Measurements from ENCODE around the gene MYL3. TPM values are rescaled to one million over a fixed set of nuclear protein-coding genes. Genes with fewer than 3 reads are reported as not detected.
"Not testable (repeated sequence)": the region's sequence is repeated elsewhere in the genome, so short reads cannot be mapped to it uniquely, and the experiment has no call there.

The MYL3 gene
- total RNA-seq = 1 to 10 TPM in 1 of 2 donors, not detected in 1; 1.9 TPM

DNA sequence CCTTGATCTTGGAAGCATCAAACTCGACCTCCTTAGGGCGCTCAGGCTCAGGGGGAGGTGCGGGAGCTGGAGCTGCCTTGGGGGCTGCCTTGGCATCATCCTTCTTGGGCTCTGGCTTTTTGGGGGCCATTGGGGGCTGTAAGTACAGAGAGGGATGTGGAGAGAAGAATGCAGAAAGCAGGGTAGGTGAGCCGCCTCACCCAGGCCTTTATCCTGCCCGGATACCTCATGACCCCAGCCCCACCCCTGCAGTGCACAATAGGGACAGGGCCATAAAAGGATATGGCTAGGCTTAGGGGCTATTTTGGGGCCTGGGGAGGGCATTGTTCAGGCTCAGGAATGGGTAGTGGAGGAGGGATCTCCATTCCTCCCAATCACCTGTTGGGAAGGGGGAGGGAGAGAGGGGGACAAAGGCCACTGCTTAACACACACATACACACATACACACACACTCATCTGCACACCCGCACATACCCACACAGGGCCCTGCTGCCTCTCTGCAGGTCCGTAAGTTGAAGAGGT, at the start of gene MYL3:
TSS of gene MYL3 (minus strand) at position 184 of the 522 bp plus-strand sequence. CDS start at position 130, 54 bp downstream.
- H3K4me3 ChIP-seq = no peak within 1 kb of the TSS
- DNase-seq (ENCODE audit: low spot score) = no peak
- intact Hi-C loops (cut with DNase I) = loop anchor here (10.0 kb wide), 1 partner anchor 159 kb away; the partner anchor contains the start of gene TMIE
- H3K4me1 ChIP-seq (replicated peaks) = peaks cover 9% of the 10 kb centered on the region
- H3K27ac ChIP-seq = no peak within 1 kb of the TSS
- WGBS = 88% methylated on average over 7 of the region's 7 CpGs
- no peaks in the 10 kb centered on the region for H3K9me3 ChIP-seq
- no peaks in the 10 kb centered on the region for H3K27me3 ChIP-seq (replicated peaks; ENCODE audit: insufficient read depth)
- no peaks in the 10 kb centered on the region for H3K36me3 ChIP-seq
- TF ChIP-seq POLR2A (IDR thresholded peaks at IDR 0.05) (no peak), POLR2AphosphoS5 (IDR thresholded peaks at IDR 0.05) (no peak)
- TF ChIP-seq, protein P1, sequence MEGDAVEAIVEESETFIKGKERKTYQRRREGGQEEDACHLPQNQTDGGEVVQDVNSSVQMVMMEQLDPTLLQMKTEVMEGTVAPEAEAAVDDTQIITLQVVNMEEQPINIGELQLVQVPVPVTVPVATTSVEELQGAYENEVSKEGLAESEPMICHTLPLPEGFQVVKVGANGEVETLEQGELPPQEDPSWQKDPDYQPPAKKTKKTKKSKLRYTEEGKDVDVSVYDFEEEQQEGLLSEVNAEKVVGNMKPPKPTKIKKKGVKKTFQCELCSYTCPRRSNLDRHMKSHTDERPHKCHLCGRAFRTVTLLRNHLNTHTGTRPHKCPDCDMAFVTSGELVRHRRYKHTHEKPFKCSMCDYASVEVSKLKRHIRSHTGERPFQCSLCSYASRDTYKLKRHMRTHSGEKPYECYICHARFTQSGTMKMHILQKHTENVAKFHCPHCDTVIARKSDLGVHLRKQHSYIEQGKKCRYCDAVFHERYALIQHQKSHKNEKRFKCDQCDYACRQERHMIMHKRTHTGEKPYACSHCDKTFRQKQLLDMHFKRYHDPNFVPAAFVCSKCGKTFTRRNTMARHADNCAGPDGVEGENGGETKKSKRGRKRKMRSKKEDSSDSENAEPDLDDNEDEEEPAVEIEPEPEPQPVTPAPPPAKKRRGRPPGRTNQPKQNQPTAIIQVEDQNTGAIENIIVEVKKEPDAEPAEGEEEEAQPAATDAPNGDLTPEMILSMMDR (IDR thresholded peaks at IDR 0.05) = no peak

DNA sequence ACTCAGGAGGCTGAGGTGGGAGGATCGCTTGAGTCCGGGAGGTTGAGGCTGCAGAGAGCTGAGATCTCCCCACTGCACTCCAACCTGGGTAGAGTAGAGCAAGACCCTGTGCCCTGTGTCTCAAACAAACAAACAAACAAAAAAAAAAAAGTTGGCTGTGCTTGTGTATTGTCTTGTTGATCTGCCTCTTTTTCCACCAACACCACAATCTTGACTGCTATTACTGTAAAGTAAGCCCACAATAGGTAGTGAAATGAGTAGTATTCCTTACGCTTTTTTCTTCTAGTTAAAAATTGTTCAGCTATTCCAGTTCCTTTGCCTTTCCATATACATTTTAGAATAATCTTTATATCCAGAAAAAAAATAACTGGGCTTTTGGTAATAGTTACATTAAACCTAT, 49.7 kb upstream of the MYL3 start:
- Histone ChIP-seq H3K27me3 (replicated peaks; ENCODE audit: insufficient read depth) (no peaks in the 10 kb centered on the region), H3K27ac (no peak overlapping the region), H3K4me1 (replicated peaks) (no peaks in the 10 kb centered on the region), H3K9me3 (no peaks in the 10 kb centered on the region), H3K36me3 (no peaks in the 10 kb centered on the region), H3K4me3 (no peak overlapping the region)
- WGBS = 96% methylated on average over 3 of the region's 3 CpGs
- DNase-seq (ENCODE audit: low spot score) = no peak
- intact Hi-C loops (cut with DNase I) = no loop called here
- TF ChIP-seq, protein P1 (IDR thresholded peaks at IDR 0.05) = no peak
- TF ChIP-seq POLR2A (IDR thresholded peaks at IDR 0.05) = no peak
- TF ChIP-seq POLR2AphosphoS5 (IDR thresholded peaks at IDR 0.05) = no peak

DNA sequence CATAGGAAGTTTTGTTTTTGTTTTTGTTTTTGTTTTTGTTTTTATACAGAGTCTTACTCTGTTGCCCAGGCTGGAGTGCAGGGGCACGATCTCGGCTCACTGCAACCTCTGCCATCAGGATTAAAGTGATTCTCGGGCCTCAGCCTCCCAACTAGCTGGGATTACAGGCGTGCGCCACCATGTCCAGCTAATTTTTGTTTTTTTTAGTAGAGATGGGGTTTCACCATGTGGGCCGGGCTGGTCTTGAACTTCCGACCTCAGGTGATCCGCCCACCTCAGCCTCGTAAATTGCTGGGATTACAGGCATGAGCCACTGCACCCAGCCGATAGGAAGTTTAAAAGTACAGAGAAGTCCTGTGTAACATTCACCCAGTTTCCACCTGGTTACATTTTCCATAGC, 47.7 kb upstream of the MYL3 start:
- H3K36me3 ChIP-seq; intact Hi-C loops (cut with DNase I); H3K27ac ChIP-seq; H3K4me1 ChIP-seq (replicated peaks); H3K4me3 ChIP-seq; DNase-seq (ENCODE audit: low spot score); H3K9me3 ChIP-seq; H3K27me3 ChIP-seq (replicated peaks; ENCODE audit: insufficient read depth): not testable (repeated sequence)
- 67% methylated on average over 10 of the region's 10 CpGs for WGBS

DNA sequence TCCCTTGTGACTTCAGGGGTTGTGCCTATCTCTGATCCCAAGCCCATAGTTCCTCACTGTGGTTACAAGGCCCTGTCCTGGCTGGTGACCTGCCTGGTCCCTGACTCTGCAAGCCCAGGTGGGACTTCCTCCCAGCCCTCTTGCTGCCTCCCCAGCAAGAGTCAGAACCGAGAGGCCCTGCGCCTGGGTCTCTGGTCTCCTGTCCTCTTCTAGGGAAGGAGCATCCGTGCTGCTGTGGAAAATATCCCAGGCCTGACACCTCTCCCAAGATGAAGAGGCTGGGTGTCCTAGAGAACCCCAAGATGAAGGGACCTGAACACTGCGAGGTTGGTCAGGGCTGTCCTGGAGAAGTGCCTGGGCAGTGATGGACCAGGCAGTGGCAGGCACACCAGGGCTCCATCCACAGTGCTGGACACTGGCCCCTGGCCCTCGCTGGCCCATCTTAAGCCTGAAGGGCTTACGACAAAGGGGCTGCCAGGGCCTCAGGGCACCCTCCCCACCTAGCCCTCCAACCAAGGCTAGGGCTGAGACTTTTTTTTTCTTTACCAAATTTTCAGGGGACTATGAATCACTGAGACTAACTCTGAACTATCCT, 47.0 kb upstream of the MYL3 start:
- Histone ChIP-seq H3K4me3 (no peak overlapping the region), H3K27ac (no peak overlapping the region), H3K27me3 (replicated peaks; ENCODE audit: insufficient read depth) (no peaks in the 10 kb centered on the region), H3K36me3 (no peaks in the 10 kb centered on the region), H3K9me3 (no peaks in the 10 kb centered on the region), H3K4me1 (replicated peaks) (no peaks in the 10 kb centered on the region)
- 74% methylated on average over 6 of the region's 6 CpGs for WGBS
- DNase-seq (ENCODE audit: low spot score) = no peak
- intact Hi-C loops (cut with DNase I) = no loop called here
- TF ChIP-seq POLR2AphosphoS5 (IDR thresholded peaks at IDR 0.05) (no peak), POLR2A (IDR thresholded peaks at IDR 0.05) (no peak)
- TF ChIP-seq, protein P1 (IDR thresholded peaks at IDR 0.05) = no peak

DNA sequence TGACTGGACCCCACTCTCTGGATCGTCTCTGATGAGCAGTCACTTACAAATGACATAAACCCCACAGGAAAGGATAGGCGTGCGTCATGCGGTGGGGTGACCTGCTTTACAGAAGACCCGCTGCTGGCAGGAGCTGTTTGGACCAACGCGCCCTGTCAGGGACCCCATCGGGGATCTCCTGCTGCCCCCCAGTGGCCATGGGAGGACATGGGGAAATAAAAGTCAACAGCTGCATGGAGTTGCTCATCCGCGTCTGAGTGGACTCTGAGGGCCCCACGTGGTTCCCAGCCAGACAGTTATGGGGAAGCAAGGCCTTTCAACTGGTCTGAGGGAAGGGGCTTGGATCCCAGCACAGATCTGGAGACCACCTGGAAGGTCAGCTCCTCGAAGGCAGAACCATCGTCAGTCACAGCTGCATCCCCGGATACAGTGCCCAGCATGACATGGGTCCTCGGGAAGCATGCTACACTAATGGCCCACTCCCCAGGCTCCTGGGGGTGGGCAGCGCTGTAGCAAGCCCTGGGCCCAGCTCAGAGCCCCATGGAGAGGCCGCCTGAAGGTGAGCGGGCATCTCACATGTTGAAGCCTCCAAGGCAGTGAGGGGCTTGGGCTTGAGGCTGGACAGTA, 46.4 kb upstream of the MYL3 start:
- intact Hi-C loops (cut with DNase I) = loop anchor here (5.0 kb wide), 1 partner anchor 42 kb away; no protein-coding TSS in a partner anchor
- TF ChIP-seq POLR2AphosphoS5 (IDR thresholded peaks at IDR 0.05) (no peak), POLR2A (IDR thresholded peaks at IDR 0.05) (no peak)
- TF ChIP-seq, protein P1 (IDR thresholded peaks at IDR 0.05) = peak; percentile 60 to 84 (median 76)
- Histone ChIP-seq H3K4me1 (replicated peaks) (no peaks in the 10 kb centered on the region), H3K27ac (no peak overlapping the region), H3K27me3 (replicated peaks; ENCODE audit: insufficient read depth) (no peaks in the 10 kb centered on the region), H3K36me3 (no peaks in the 10 kb centered on the region), H3K4me3 (no peak overlapping the region), H3K9me3 (no peaks in the 10 kb centered on the region)
- DNase-seq (ENCODE audit: low spot score) = peak; percentile 62
- WGBS = 12% methylated on average over 16 of the region's 18 CpGs
